Peyer's patch (tissue), 4 donors: Measurements from ENCODE around the gene CFI. TPM values are rescaled to one million over a fixed set of nuclear protein-coding genes. Genes with fewer than 3 reads are reported as not detected.
A peak's percentile ranks its signal among the peaks of the same experiment; 100 is the strongest.

Experiments used
- DNase-seq, 3 donors: peaks; one replicate each; pipeline ENCODE4 v3.0.0-alpha.2; 2017 to 2019
- H3K27ac ChIP-seq, 4 donors: fragments of 200-600 bp; sonication (generic); one replicate each; pipeline ENCODE4 v1.5.1; 2016 to 2019
- H3K27me3 ChIP-seq, 2 donors: fragments of 200-600 bp; sonication (generic); one replicate each; pipeline ENCODE4 v1.5.1; 2019
- H3K36me3 ChIP-seq, 3 donors: fragments of 200-600 bp; sonication (generic); one replicate each; pipeline ENCODE4 v1.5.1; 2016 to 2019
- H3K4me1 ChIP-seq, 4 donors: fragments of 200-600 bp; sonication (generic); one replicate each; pipeline ENCODE4 v1.5.1; 2016 to 2019
- H3K4me3 ChIP-seq, 4 donors: fragments of 200-600 bp; sonication (generic); 1 replicate in 3 of 4; 2 replicates in 1 of 4; pipeline ENCODE4 v1.5.1; 2016 to 2019; ENCODE audit warnings: mild to moderate bottlenecking in 1 of 4
- H3K9me3 ChIP-seq, 4 donors: fragments of 200-600 bp; sonication (generic); one replicate each; pipeline ENCODE4 v1.5.1; 2016 to 2019; ENCODE audit warnings: mild to moderate bottlenecking in 1 of 4
- POLR2A ChIP-seq, 2 donors: fragments of 450-650 bp; IDR thresholded peaks; one replicate each; pipeline ENCODE4 v1.5.1; 2017; ENCODE audit warnings: antibody characterized with exemption in 2 of 2, mild to moderate bottlenecking in 2 of 2, moderate library complexity in 2 of 2
- total RNA-seq, 4 donors: library from RNA; depleted of rRNA; stranded (reverse); fragments of >200 nt; gene quantifications; one replicate each; pipeline ENCODE4 v1.1.0, GENCODE V29; 2016
- TF ChIP-seq, protein P1 (sequence below), 6 experiments: fragments of 450-650 bp in 4 of 6; fragments of 200-600 bp in 2 of 6; sonication (generic) in 1 of 6; IDR thresholded peaks; one replicate each; pipeline ENCODE4 v1.5.1; 2017 to 2019; ENCODE audit warnings: antibody characterized with exemption in 6 of 6, mild to moderate bottlenecking in 3 of 6, moderate library complexity in 1 of 6

The CFI gene
- total RNA-seq, 4 donors from 2014 or later = 7.0 to 20.5 (median 12.6) TPM

DNA sequence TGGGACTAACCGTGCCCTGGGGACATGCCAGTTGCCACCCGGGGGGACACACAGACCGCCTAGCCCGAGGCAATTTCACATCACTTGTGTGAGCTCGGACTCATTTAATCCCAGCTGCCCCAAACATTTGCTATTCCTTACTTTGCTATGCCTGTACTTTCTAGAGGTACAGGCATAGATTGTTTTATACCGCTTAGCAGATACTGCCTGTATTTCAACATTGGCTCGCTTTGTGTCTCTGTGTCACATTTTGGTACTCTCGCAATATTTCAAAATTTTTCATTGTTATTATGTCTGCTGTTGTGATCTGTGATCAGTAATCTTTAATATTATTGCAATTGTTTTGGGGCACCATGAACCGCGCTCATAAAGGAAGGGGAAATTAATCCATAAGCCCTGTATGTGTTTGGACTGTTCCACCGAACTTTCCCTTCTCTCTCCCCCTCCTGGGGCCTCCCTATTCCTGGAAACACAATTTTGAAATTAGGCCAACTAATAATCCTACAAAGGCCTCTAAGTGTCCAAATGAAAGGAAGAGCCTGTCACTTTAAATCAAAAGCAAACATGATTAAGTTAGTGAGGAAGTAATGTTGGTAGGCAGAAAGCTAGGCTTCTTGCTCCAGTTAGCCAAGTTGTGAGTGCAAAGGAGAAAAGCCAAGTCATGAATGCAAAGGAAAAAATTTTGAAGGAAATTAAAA lies 98.0 kb downstream of the CFI start:
- Histone ChIP-seq H3K4me1 (peaks cover 4 to 37% (median 6%) of the 10 kb centered on the region in 4 donors), H3K36me3 (peaks cover 0 to 6% (median 0%) of the 10 kb centered on the region in 3 donors), H3K27me3 (no peaks in the 10 kb centered on the region), H3K9me3 (no peaks in the 10 kb centered on the region), H3K27ac (peak overlapping the region; percentile 81 to 99 (median 90)), H3K4me3 (peak overlapping the region; percentile 66 to 91 (median 83))
- DNase-seq = no peak
- TF ChIP-seq, protein P1, sequence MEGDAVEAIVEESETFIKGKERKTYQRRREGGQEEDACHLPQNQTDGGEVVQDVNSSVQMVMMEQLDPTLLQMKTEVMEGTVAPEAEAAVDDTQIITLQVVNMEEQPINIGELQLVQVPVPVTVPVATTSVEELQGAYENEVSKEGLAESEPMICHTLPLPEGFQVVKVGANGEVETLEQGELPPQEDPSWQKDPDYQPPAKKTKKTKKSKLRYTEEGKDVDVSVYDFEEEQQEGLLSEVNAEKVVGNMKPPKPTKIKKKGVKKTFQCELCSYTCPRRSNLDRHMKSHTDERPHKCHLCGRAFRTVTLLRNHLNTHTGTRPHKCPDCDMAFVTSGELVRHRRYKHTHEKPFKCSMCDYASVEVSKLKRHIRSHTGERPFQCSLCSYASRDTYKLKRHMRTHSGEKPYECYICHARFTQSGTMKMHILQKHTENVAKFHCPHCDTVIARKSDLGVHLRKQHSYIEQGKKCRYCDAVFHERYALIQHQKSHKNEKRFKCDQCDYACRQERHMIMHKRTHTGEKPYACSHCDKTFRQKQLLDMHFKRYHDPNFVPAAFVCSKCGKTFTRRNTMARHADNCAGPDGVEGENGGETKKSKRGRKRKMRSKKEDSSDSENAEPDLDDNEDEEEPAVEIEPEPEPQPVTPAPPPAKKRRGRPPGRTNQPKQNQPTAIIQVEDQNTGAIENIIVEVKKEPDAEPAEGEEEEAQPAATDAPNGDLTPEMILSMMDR (IDR thresholded peaks at IDR 0.05) = no peak
- TF ChIP-seq POLR2A (IDR thresholded peaks at IDR 0.05) = no peak

DNA sequence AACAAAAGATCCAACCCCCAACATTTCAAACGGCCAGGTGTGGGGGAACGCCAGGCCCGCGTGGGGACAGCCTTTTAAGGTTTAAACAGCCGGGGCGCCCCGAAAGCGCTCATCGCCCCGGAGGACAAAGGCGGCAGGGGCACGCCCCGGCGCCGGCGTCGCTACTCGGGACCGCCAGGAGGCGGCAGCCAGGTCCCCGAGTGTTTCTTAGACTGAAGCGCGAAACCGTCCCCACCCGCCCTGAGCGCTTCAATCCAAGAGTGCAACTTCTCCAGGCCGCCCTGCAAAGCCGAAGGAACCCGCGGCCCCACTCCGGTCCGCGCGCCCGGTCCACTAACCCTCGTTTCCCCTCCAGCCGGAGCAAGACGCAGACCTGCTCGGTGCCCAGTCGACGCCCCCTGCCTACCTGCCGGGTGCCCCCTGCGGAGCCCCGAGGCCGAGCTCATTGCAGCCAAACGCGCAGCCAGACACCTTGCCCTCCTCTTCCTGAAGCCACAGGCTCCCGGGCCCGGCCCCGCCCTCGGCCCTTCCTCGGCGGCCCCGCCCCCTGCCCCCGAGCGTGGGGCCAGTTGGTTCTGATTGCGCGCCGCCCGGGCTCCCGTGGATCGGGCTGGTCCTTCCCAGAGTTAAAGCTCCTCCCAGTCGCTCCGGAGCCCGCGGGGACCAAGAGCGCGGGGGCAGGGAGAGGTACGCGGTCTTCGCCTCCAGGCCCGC lies 98.7 kb downstream of the CFI start, which contains the start of gene CASP6:
TSS of gene CASP6 (minus strand) at position 496 of the 714 bp plus-strand sequence. CDS start at position 446, 50 bp downstream.
- DNase-seq = peak; percentile 76 to 95 (median 94)
- TF ChIP-seq, protein P1 (IDR thresholded peaks at IDR 0.05) = peak; percentile 19 to 86 (median 74)
- peak; percentile 71 to 72 for TF ChIP-seq POLR2A (IDR thresholded peaks at IDR 0.05)

DNA sequence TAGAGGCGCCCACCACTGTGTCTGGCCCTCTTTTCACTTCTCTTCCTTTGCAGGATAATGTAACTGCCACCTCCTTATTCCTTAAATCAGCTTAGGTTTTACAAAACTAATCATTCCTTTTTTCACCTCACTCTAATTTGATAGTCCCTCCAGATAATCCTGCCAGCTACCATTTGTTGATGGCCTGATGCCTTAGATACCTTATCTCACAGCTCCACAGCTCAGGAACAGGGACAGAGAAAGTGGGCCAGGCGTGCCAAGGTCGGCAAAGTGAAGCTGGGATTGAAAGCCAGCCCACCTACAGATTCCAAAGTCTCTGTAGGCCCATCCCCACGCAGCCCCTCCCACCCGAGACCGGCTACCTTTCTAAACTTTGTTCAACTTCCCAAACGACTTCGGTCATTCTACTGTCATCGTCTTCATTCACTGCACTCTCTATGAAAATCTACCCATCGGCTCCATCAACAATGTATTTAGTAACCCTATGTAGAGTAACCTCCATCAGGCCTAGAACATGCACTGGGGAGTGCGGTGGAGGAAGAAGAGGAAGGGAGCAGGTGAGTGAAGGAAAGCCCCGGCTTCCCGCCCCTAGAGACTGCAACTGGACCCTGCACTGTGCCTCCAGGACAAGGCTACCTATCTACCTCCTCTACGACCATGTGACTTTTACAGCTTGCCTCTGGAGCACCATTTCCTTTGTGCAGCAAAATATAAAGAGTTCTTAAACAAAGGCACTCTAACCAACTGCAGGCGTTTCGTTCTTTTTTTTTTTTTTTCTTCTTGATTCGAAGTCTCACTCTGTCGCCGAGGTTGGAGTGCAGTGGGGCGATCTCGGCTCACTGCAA lies 100.0 kb downstream of the CFI start:
- H3K4me1 ChIP-seq = peaks cover 4 to 47% (median 6%) of the 10 kb centered on the region in 4 donors
- peak overlapping the region; percentile 66 to 91 (median 83) for H3K4me3 ChIP-seq
- no peaks in the 10 kb centered on the region for H3K27me3 ChIP-seq
- peak overlapping the region; percentile 81 to 99 (median 90) for H3K27ac ChIP-seq
- TF ChIP-seq, protein P1 (IDR thresholded peaks at IDR 0.05) = peak in 1 of 6 experiments; percentile 9
- TF ChIP-seq POLR2A (IDR thresholded peaks at IDR 0.05) = no peak
- no peaks in the 10 kb centered on the region for H3K9me3 ChIP-seq
- peak in 2 of 3 donors; percentile 65 to 68 for DNase-seq
- H3K36me3 ChIP-seq = peaks cover 0 to 11% (median 0%) of the 10 kb centered on the region in 3 donors

More for the DNA sequence above, 98.7 kb downstream of the CFI start, which contains the start of gene CASP6:
- Histone ChIP-seq H3K4me1 (peaks cover 4 to 44% (median 6%) of the 10 kb centered on the region in 4 donors), H3K27me3 (no peaks in the 10 kb centered on the region), H3K36me3 (peaks cover 0 to 2% (median 0%) of the 10 kb centered on the region in 3 donors), H3K27ac (peak within 1 kb of the TSS; percentile 81 to 99 (median 90)), H3K9me3 (no peaks in the 10 kb centered on the region), H3K4me3 (peak within 1 kb of the TSS; percentile 66 to 91 (median 83))

DNA sequence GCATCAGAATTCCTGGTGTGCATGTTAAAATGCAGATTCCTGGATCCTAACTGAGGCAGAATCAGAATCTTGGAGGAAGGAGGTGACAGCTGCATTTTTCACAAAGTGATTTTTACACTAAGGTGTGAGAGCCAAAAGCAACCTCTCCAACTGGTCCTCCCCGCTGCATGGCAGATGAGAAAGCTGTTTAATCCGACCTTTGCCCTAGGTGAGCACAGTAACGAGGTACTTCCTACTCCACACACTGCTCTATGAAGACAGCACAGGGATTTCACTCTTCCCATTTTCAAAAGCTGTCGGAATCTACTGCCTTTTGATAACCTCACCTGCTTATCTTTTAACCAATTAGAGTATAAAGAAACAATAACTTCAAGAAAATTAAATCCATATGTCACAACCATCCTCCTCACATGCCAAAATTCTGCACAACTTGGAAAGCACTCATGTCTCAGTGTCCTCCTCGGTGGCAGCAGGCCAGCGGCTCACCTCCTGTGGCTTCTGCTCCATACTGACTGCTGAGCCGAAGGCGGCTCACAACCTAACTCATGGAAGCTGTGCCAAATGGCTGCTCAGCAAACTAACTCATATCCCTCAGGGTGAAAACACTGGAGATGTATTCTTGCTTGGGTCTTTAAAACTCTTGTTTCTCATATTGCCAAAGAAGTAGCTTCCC lies 102.1 kb downstream of the CFI start:
- peak in 2 of 3 donors; percentile 58 to 79 for DNase-seq
- H3K9me3 ChIP-seq = no peaks in the 10 kb centered on the region
- no peaks in the 10 kb centered on the region for H3K27me3 ChIP-seq
- peak overlapping the region in 2 of 4 donors; percentile 54 to 80 for H3K27ac ChIP-seq
- peaks cover 0 to 32% (median 0%) of the 10 kb centered on the region in 3 donors for H3K36me3 ChIP-seq
- TF ChIP-seq, protein P1 (IDR thresholded peaks at IDR 0.05) = no peak
- no peak for TF ChIP-seq POLR2A (IDR thresholded peaks at IDR 0.05)
- H3K4me1 ChIP-seq = peaks cover 4 to 55% (median 6%) of the 10 kb centered on the region in 4 donors
- H3K4me3 ChIP-seq = peak overlapping the region in 1 of 4 donors; percentile 13
